GM19240 (cell line): ENCODE measurements around the gene PPP4R1.

ENCODE experiments used
- DNase-seq: peaks from one replicate; pipeline ENCODE4 v3.0.0; 2011; ENCODE audit warnings: low spot score; ENCODE audit not compliant: insufficient read length

Gene PPP4R1

DNA sequence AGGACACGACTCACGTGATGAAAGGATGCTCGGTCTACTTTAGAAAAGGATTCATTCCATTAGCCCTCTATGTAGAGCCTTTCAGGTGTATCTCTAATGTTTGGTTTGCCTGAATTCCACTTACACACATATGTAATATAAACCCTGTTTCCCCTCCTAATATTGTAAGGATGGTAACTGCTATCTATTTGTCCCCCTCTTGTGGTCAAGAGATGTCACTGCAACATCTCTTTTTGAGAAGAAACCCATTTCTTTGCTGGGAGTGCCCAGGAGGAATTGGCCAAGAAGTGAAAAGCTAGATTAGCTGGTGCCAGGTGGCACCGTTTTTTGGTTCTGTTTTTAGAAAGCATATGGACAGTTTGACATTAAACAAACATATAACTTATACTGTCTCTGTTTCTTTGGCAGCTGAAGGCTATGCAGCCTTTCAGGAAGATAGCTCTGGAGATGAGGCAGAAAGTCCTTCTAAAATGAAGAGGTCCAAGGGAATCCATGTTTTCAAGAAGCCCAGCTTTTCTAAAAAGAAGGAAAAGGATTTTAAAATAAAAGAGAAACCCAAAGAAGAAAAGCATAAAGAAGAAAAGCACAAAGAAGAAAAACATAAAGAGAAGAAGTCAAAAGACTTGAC lies 97.8 kb downstream of the PPP4R1 start:
- no peak for DNase-seq

DNA sequence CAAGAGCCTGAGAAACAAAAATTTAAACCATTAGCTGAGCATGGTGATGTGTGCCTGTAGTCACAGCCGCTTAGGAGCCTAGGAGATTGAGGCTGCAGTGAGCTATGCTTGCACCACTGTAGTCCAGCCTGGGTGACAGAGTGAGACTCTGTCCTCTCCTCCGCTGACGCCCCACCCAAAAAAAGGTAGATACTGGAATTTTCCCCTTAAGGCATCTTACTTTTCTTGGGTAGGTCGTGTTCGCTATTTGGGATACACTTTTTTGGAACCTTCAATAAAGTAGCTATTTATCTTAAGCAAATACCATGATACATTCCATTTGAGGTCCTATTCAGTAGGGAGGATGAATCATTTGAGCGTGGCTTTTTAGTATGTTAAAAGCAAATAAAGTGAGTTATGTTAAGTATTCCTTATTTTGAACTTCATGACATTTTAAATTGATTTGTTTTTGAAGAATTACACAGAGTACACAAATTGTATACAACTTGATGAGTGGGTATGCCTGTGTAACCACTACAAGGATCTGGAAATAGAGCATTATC lies 100.3 kb downstream of the PPP4R1 start:
- no peak for DNase-seq

DNA sequence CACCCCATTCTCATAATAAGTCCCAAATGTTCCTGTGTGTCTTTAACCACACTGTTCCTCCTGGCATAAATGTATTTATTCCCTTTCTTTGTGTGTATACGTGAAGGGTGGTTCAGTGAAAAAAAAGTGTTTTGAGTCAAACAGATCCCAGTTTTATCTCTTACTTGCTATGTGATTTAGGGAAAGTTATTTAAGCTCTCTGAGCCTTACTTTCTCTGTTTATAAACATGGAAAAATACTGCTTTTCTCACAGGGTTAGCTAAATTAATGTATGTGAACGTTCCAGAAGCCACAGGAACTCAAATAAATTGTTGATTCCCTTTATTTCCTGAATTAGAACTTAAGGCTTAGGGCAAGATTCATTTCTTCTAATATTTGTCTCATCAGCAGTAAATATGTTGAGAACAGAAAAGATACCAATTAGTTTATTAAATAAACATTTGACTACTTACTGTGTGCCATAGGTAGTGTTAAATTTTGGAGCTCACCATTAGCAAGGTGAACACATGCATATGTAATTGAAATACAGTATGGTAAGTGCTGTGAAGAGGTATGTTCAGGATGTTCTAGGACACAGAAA lies 105.8 kb downstream of the PPP4R1 start:
- no peak for DNase-seq

DNA sequence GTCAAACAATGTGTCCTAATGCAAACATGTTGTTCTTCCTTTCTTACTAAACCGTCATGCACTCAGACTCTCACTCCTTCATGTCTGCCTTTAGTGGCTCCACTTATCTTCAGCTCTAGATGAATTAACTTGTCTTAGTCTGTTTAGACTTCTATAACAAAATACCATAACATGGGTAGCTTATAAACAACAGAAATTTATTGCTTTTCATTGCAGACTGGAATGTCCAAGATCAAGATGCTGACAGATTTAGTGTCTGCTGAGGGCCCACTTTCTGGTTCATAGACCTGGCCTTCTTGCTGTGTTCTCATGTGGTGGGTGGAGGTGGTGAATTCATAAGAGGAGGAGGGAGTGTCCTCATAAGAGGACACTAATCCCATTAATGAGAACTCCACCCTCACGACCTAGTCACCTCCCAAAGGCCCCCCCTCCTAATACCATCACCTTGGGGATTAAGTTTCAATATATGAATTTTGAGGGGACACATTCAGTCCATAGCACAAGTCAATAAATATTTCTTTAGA lies 106.7 kb downstream of the PPP4R1 start:
- DNase-seq, result no peak

DNA sequence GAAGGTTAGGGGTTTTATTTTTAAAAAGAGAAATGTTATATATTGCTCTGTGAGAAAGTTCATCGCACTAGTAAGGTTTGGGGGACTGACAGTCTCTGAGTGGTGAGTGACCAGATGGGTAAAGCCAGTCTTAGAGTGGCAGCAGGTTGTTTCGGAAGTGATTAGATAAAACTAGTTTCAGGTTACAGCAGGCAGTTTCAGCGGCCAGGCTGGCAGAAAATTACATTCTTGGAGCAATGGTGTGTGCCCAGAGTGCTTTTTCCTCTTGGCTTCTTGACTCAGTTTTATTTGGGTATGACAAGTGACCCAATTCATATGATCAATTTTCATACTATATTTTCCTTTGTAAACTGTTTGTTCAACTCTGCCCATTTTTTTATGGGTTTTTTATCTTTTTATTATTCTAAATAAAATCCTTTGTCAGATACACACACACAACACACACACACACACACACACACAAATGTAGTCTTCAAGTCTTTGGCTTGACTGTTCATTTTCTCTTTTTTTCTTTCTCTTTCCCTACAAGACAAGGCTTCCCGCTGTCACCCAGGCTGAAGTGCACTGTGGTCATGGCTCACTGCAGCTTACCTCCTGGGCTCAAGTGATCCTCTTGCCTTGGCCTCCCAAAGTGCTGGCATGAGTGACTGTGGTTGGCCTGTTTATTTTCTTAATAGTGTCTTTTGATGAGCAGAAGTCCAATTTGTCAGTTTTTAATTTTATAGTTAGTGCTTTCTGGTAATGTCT lies 108.1 kb downstream of the PPP4R1 start:
- no peak for DNase-seq
